WI38 (cell line): ENCODE measurements around the gene BBS1.

Experiments
- H3K4me3 ChIP-seq: 2 replicates; pipeline ENCODE4 v1.5.1; 2011; ENCODE audit warnings: low read depth, mild to moderate bottlenecking, control low read depth, low read length
- TF ChIP-seq, protein P1 (sequence below): IDR thresholded peaks from 2 replicates; pipeline ENCODE4 v1.5.1; 2012; ENCODE audit warnings: low read depth, mild to moderate bottlenecking, control low read depth, low read length

The BBS1 gene

DNA sequence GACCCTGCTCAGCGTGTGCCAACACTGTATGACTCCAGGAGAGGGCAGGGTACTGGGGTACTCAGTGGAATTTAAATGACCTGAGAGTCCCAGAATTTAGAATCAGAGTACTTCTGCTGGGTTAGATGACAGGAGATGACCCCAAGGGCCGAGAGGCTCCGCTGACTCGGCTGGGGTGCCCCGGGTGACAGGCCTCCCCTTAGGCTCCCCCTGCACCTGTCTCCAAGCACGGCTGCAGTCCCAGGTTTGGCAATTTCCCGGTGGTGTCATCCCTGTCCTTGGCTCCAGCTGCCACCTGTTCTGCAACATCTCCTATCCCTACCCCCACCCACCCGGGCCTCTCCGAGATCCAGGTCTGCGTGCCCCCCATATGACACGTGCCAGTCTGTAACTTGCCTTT is 37.6 kb downstream of the BBS1 start:
- TF ChIP-seq, protein P1, sequence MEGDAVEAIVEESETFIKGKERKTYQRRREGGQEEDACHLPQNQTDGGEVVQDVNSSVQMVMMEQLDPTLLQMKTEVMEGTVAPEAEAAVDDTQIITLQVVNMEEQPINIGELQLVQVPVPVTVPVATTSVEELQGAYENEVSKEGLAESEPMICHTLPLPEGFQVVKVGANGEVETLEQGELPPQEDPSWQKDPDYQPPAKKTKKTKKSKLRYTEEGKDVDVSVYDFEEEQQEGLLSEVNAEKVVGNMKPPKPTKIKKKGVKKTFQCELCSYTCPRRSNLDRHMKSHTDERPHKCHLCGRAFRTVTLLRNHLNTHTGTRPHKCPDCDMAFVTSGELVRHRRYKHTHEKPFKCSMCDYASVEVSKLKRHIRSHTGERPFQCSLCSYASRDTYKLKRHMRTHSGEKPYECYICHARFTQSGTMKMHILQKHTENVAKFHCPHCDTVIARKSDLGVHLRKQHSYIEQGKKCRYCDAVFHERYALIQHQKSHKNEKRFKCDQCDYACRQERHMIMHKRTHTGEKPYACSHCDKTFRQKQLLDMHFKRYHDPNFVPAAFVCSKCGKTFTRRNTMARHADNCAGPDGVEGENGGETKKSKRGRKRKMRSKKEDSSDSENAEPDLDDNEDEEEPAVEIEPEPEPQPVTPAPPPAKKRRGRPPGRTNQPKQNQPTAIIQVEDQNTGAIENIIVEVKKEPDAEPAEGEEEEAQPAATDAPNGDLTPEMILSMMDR: no peak
- H3K4me3 ChIP-seq: no peak overlapping the region

DNA sequence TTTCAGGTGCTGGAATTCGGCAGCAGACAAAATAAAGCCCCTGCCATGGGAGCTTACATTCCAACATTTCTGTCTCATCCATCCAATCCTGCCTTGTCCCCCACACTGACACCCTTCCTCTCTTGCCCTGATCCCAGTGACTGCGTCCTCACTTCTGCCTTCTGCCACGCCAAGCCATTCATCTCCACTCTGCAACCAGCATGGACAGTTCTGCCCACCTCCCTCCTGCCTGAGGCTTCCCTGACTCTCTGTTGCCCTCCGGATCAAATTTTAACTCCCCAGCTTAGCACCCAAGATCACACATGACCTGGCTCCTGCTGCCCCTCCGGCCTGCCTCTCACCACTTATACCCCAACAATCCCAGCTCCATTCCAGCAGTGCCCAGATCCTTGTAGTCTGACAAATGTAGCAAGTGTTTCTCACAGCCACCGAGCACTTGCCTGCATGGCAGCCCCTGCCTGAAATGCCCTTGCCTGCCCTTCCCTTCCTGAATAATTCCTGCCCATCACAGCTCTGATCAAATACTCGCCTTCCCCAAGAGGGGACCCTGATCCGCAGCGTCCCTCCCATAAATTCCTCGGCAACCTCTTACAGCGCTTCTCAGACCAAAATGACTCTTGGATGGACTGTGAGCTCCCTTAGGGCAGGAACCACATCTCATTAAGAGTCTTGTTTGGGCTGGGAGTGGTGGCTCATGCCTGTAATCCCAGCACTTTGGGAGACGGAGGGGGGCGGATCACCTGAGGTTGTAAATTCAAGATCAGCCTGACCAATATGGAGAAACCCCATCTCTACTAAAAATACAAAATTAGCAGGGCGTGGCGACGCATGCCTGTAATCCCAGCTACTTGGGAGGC is 38.6 kb downstream of the BBS1 start:
- H3K4me3 ChIP-seq: no peak overlapping the region
- TF ChIP-seq, protein P1: no peak

DNA sequence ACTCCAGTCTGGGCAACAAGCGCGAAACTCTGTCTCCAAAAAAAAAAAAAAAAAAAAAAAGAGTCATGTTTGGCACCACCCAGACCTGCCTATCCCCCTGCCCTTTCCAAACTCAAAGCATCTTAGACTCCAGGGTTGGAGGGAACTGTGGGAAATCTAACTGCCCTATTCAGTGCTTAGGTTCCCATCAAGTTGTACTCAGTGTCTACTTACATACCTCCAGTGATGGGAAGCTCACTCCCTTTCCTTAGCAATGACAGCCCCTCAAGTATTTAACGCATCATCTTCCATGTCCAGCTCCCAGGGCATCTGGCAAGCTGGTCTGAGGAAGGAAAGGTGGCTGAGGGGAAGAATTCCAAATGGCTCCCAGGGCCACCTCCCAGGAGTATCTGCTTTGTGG is 39.3 kb downstream of the BBS1 start:
- TF ChIP-seq, protein P1: no peak
- H3K4me3 ChIP-seq: no peak overlapping the region

DNA sequence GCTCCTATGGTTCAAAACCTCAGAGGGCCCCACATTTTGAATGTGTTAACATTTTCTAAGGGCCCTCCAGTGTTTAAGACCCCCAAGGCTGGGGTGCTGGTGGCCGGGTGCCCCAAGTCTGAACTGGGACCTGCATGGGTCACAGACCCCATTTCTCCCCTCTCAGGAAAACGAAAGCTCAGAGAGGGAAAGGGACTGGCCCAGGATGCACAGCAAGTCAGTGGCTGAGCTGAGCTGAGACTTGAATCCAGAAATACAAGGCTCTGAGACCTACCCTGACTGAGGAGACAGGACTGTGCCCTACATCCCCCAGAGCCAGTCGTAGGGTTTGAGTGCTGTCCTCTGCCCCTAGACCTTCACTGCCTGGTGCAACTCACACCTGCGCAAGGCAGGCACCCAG is 40.5 kb downstream of the BBS1 start:
- TF ChIP-seq, protein P1: no peak

DNA sequence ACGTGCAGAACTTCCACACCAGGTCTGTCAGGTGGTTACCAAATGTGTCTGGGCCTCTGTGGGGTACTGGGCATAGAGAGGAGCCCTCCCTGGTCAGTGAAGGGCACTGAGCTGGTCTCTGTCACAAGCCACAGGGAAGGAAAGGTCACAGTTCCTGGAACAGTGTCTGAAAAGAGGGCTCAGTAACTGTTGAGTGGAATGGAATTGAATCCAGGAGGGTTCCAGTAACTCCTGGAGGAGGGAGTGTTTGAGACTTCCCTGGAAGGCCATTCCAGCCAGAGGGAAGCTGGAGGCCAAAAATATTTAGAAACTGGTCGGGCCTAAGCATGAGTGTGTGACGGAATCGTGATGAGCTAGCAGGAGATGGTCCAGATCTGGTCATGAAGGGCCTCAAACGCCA is 44.2 kb downstream of the BBS1 start:
- TF ChIP-seq, protein P1: no peak

More for the DNA sequence above, 40.5 kb downstream of the BBS1 start:
- no peak overlapping the region for H3K4me3 ChIP-seq

DNA sequence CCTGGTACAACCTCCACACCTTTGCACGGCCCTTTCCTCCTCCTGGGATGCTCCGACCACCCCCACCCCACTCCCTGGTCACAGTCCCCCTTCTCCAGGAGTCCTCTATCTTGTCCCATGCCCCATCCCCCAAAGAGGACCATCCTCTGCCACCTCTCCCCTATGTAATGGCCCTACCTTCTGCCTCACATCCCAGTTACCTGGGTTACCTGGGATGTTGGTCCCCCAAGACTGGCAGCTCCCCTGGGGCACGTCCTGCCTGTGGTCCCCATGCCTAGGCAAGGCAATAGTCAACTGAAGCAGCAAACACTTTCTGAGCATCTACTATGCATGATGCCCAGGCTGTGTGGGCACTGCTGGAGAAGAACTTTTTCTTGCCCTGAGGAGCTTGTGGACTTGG is 45.0 kb downstream of the BBS1 start:
- no peak overlapping the region for H3K4me3 ChIP-seq
- TF ChIP-seq, protein P1: no peak

More for the DNA sequence above, 44.2 kb downstream of the BBS1 start:
- H3K4me3 ChIP-seq: no peak overlapping the region

DNA sequence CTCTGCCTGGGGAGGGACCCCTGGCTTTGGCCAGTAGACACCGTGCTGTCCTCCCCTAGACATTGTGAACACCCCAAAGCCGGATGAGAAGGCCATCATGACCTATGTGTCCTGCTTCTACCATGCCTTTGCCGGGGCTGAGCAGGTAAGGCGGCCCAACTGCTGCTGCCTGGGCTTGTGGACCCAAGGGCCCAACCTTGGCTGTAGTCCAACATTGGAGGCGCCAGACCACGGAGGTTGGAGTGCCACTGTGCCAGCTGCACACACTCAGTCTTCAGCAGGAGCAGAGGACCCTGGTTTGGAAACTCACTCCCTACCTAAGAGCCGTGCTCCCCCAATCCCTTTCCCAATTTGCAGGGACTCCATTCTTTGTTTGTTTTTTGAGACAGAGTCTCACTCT is 45.7 kb downstream of the BBS1 start:
- TF ChIP-seq, protein P1: no peak
- H3K4me3 ChIP-seq: no peak overlapping the region
